Measurements from ENCODE around the gene CEP131.

The CEP131 gene

DNA sequence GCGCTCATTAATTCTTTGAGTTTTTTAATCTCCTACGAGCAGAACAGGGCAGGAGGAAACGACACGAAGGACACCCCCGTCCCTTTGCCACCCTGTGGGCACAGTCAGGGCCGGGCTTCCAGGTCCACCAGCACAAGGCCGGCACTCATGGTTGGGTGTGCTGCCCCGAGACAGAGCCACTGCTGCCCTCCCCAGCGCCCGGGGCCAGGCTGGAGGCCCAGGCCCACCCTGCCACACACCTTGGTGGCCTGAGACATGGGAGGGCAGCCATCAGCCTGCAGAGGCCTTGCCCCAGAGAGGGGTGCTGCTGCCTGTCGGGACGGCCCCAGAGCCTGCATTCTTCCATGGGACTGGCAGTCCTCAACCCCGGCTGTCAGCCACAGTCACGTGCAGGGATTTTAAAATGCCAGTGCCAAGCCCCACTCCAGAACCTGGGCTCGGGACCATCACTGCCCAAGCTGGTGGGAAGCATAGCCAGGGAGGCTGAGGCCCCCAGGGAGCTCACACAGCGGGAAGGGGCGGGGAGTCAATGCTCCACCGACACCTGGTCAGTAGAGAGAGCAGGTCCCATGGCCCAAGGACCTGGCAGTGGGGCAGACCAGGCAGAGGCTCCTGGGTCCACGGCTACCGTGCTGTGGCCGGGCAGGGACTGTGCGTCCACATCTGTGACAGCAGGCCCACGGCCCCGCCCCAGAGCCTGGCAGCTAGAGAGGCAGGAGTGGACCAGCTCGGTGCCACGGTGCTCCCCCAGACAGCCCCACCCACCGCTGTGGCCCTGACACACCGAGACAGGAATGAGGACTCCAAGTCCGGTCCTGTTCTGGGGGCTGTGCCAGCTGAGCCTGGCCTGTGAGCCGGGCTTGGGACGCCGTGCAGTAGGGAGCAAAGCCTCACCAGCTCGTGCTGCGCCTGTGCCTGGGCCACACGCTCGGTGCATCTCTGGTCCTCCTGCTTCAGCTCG is 27.5 kb downstream of the CEP131 start:
- DNase-seq (ENCODE audit: low read depth) = no peak
- no peak for TF ChIP-seq CTCF (conservative IDR thresholded peaks at IDR 0.05; ENCODE audit: low read length)
- H3K4me3 ChIP-seq (ENCODE audit: low read length) = no peak overlapping the region

DNA sequence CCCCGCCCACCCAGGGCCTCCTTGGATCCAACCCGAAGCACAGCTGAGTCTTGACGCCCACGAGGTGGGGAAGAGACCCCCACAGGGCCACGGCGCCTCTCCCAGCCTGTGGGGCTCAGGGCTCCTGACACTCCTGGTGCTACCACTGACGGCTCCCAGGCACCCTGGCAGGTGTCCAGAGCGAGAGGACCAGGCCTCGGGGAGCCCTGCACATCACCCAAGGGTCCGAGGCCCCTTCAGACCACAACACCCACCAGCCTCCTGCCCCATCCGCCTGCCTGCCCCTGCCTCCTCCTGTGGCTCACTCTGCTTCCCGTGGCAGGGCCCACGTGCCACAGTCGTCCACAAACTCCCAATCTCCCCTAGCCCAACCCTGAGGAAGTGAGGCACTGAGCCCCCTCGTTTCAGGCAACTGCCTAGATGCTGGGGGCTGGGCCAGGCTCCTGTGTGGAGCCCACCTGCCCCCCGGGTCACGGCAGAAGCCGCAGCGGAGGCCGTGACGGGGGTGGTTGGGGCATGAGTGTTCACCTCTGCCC is 28.5 kb downstream of the CEP131 start:
- DNase-seq (ENCODE audit: low read depth) = no peak
- TF ChIP-seq CTCF (conservative IDR thresholded peaks at IDR 0.05; ENCODE audit: low read length) = no peak
- no peak overlapping the region for H3K4me3 ChIP-seq (ENCODE audit: low read length)

GRCh38 chr17:81193470-81194224 is 29.1 kb downstream of the CEP131 start:
- DNase-seq (ENCODE audit: low read depth) = no peak
- TF ChIP-seq CTCF (conservative IDR thresholded peaks at IDR 0.05; ENCODE audit: low read length) = no peak
- H3K4me3 ChIP-seq (ENCODE audit: low read length) = no peak overlapping the region

GRCh38 chr17:81193051-81193410 is 29.7 kb downstream of the CEP131 start:
- H3K4me3 ChIP-seq (ENCODE audit: low read length) = no peak overlapping the region
- no peak for TF ChIP-seq CTCF (conservative IDR thresholded peaks at IDR 0.05; ENCODE audit: low read length)
- no peak for DNase-seq (ENCODE audit: low read depth)

- DNase-seq (ENCODE audit: low read depth) = no peak
- TF ChIP-seq CTCF (conservative IDR thresholded peaks at IDR 0.05; ENCODE audit: low read length) = no peak
- no peak overlapping the region for H3K4me3 ChIP-seq (ENCODE audit: low read length)
These were observed 30.2 kb downstream of the CEP131 start for GRCh38 chr17:81192386-81193050.

DNA sequence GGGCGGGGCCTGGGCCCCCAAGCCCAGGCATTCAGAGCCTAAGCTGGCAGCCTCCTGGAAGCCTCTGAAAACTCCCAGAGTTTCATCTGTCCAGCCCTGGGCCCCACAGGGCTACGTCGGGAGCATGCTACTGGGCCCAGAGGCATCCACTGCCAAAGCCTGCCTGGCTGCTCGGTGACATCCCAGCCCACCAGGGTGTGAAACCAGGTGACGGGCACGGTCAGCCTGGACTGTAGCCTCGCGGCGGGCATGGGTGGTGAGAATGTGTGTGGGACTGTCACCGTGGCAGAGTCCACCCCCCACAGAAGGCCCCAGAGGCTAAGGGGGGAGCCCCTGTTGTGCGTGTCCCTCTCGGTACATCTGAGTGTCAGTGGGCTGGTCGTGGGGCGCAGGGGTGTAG is 31.1 kb downstream of the CEP131 start:
- no peak for DNase-seq (ENCODE audit: low read depth)
- TF ChIP-seq CTCF (conservative IDR thresholded peaks at IDR 0.05; ENCODE audit: low read length) = no peak
- H3K4me3 ChIP-seq (ENCODE audit: low read length) = no peak overlapping the region

All from AG10803 (cell line).